OCI-LY7 (cell line): ENCODE data around the gene HSPA14. TPM values are rescaled to one million over a fixed set of nuclear protein-coding genes. Genes with fewer than 3 reads are reported as not detected.

Experiments used
- BruUV-seq: library from RNA; stranded (reverse); fragments of 400-500 nt; replicated peaks from 2 replicates; lab custom pipeline; 2021; lab: Mats Ljungman, UMichigan
- CTCF ChIA-PET: fragments of 300-600 bp; sonication (Branson Sonifier 250); formaldehyde crosslinking; loops from one replicate; lab custom pipeline; 2022; ENCODE audit warnings: antibody characterized with exemption; ENCODE audit not compliant: unreplicated experiment; lab: Charles Lee
- POLR2A ChIA-PET: fragments of 300-600 bp; sonication (Branson Sonifier 250); formaldehyde crosslinking; loops from one replicate; lab custom pipeline; 2022; ENCODE audit warnings: antibody characterized with exemption; lab: Charles Lee
- DNase-seq: peaks from one replicate; pipeline ENCODE4 v3.0.0-alpha.2; 2015; ENCODE audit warnings: low spot score
- H2AFZ ChIP-seq: fragments of 200-600 bp; sonication (generic), shearing (Covaris generic); 2 replicates; pipeline ENCODE4 v1.6.1; 2014; ENCODE audit warnings: mild to moderate bottlenecking, antibody characterized with exemption, low read length, moderate library complexity
- H3K27ac ChIP-seq: fragments of 200-600 bp; sonication (generic); 2 replicates; pipeline ENCODE4 v1.5.1; 2014; ENCODE audit warnings: mixed run types, low read depth, mild to moderate bottlenecking, moderate library complexity, low read length, inconsistent platforms; ENCODE audit not compliant: poor library complexity, severe bottlenecking
- H3K36me3 ChIP-seq: fragments of 200-600 bp; sonication (generic); 2 replicates; pipeline ENCODE4 v1.6.1; 2014; ENCODE audit warnings: mild to moderate bottlenecking, antibody characterized with exemption, low read length, moderate library complexity, mixed read lengths; ENCODE audit not compliant: insufficient read depth
- H3K4me1 ChIP-seq: fragments of 200-600 bp; sonication (generic); 2 replicates; pipeline ENCODE4 v1.5.1; 2014; ENCODE audit warnings: mild to moderate bottlenecking, low read length; ENCODE audit not compliant: insufficient read depth, poor library complexity, severe bottlenecking
- H3K4me2 ChIP-seq: fragments of 200-600 bp; sonication (generic); 2 replicates; pipeline ENCODE4 v1.6.1; 2014; ENCODE audit warnings: mild to moderate bottlenecking, low read length
- H3K4me3 ChIP-seq: fragments of 200-600 bp; sonication (generic); 2 replicates; pipeline ENCODE4 v1.5.1; 2014; ENCODE audit warnings: mild to moderate bottlenecking, low read depth, low read length; ENCODE audit not compliant: poor library complexity, severe bottlenecking
- H3K79me2 ChIP-seq: fragments of 200-600 bp; sonication (generic); 2 replicates; pipeline ENCODE4 v1.6.1; 2016; ENCODE audit warnings: low read depth, mild to moderate bottlenecking, low read length, moderate library complexity, mixed read lengths; ENCODE audit not compliant: insufficient read depth
- H3K9me2 ChIP-seq: fragments of 200-600 bp; sonication (generic); 2 replicates; pipeline ENCODE4 v1.6.1; 2016; ENCODE audit warnings: mild to moderate bottlenecking, low read length, mixed read lengths; ENCODE audit not compliant: insufficient read depth
- H3K9me3 ChIP-seq: fragments of 200-600 bp; sonication (generic); 2 replicates; pipeline ENCODE4 v1.6.1; 2014; ENCODE audit warnings: mild to moderate bottlenecking, mixed run types, low read length, mixed read lengths
- H4K20me1 ChIP-seq: fragments of 200-600 bp; sonication (generic); 2 replicates; pipeline ENCODE4 v1.6.1; 2014; ENCODE audit warnings: mild to moderate bottlenecking, antibody characterized with exemption, low read length, moderate library complexity, mixed read lengths; ENCODE audit not compliant: insufficient read depth
- EZH2phosphoT487 ChIP-seq: fragments of 200-600 bp; sonication (generic); IDR thresholded peaks from 2 replicates; pipeline ENCODE4 v1.6.1; 2018; ENCODE audit warnings: low read depth, borderline replicate concordance, mild to moderate bottlenecking, mixed run types, antibody characterized with exemption, low read length, moderate library complexity, mixed read lengths
- intact Hi-C: fragments of 100-400 bp; cut with micrococcal nuclease; formaldehyde crosslinking; loops from one replicate; pipeline ENCODE4 v1.10.0; 2022; ENCODE audit not compliant: unreplicated experiment
- total RNA-seq, 2 experiments: library from RNA; depleted of rRNA in 1 of 2; stranded (reverse); fragments of >200 nt in 1 of 2; shearing (Covaris generic) in 1 of 2; gene quantifications; 2 replicates each; pipeline ENCODE4 v1.2.3, GENCODE V29; 2014 to 2022
- TF ChIP-seq, protein P1 (sequence below): fragments of 200-600 bp; sonication (generic); conservative IDR thresholded peaks from 2 replicates; pipeline ENCODE4 v1.5.1; 2014; ENCODE audit warnings: mild to moderate bottlenecking, antibody characterized with exemption, low read length, moderate library complexity, mixed read lengths

The HSPA14 gene
- total RNA-seq, 2 experiments from 2014 or later: 21.8 to 28.2 TPM

GRCh38 chr10:14820775-14821154 is 17.3 kb upstream of the HSPA14 start:
- intact Hi-C loops: no loop called here
- peak; percentile 51 for DNase-seq
- Histone ChIP-seq H3K27ac (no peak overlapping the region), H3K4me2 (0 out of 2 replicates have a peak overlapping the region, but pooled peaks have one; percentile 6), H4K20me1 (no peaks in the 10 kb centered on the region), H3K79me2 (no peaks in the 10 kb centered on the region), H3K9me3 (no peaks in the 10 kb centered on the region), H3K4me1 (peaks cover 24% of the 10 kb centered on the region), H2AFZ (peak overlapping the region; percentile 75; the same call in 1 of the 2 replicates), H3K4me3 (no peak overlapping the region), H3K9me2 (no peaks in the 10 kb centered on the region), H3K36me3 (no peaks in the 10 kb centered on the region)
- TF ChIP-seq, protein P1, sequence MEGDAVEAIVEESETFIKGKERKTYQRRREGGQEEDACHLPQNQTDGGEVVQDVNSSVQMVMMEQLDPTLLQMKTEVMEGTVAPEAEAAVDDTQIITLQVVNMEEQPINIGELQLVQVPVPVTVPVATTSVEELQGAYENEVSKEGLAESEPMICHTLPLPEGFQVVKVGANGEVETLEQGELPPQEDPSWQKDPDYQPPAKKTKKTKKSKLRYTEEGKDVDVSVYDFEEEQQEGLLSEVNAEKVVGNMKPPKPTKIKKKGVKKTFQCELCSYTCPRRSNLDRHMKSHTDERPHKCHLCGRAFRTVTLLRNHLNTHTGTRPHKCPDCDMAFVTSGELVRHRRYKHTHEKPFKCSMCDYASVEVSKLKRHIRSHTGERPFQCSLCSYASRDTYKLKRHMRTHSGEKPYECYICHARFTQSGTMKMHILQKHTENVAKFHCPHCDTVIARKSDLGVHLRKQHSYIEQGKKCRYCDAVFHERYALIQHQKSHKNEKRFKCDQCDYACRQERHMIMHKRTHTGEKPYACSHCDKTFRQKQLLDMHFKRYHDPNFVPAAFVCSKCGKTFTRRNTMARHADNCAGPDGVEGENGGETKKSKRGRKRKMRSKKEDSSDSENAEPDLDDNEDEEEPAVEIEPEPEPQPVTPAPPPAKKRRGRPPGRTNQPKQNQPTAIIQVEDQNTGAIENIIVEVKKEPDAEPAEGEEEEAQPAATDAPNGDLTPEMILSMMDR: no peak
- TF ChIP-seq EZH2phosphoT487: no peak
- POLR2A ChIA-PET: interaction anchor here (0.6 to 1.9 kb wide), 3 partner anchors 18 to 312 kb away, joined by 3 to 5 read pairs (median 4); no protein-coding TSS in a partner anchor
- BruUV-seq: no TSS peak
- CTCF ChIA-PET: no interaction called here

DNA sequence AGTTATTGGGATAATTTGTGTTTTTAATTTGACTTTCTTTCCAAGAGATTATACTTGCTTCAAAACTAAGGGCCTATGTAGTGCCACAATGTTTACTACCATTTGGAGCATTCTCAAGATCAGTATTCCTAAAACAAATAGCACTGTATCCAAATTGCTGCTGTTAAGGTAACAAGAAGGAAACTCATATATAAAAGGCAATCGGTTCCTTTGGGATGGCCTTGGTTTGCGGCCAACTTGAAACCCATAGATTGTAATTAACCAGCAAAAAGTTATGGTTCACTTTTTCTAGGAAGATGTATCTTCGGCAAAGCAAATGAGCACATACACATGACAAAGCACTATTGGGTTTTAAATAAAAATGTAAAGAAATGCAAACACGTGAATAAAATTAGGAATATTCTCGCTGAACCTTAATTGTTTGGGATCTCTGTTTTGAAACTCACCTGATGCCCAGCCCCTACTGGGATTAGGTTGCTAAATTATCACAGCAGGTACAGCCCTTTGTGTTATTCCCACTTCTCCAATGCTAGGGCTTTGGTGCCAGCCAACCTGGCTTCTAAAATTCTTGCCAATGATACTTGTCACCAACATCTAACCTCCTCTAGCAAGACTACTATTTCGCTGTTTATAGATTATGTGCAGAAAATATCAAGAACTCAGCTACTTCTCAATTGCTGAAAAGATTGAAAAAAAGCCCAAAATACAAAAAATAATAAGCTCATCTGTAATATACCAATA is 16.3 kb upstream of the HSPA14 start:
- Histone ChIP-seq H4K20me1 (no peaks in the 10 kb centered on the region), H3K4me2 (no peak overlapping the region), H3K79me2 (no peaks in the 10 kb centered on the region), H2AFZ (no peak overlapping the region; the same call in 1 of the 2 replicates), H3K4me1 (peaks cover 28% of the 10 kb centered on the region), H3K9me3 (no peaks in the 10 kb centered on the region), H3K27ac (no peak overlapping the region), H3K36me3 (no peaks in the 10 kb centered on the region), H3K9me2 (no peaks in the 10 kb centered on the region), H3K4me3 (no peak overlapping the region)
- no peak for DNase-seq
- TF ChIP-seq EZH2phosphoT487: no peak
- TF ChIP-seq, protein P1: no peak
- intact Hi-C loops: loop anchor here (2.0 kb wide), 3 partner anchors 163 to 285 kb away; no protein-coding TSS in a partner anchor
- BruUV-seq: no TSS peak
- ChIA-PET POLR2A (interaction anchor here (1.9 to 2.0 kb wide), 2 partner anchors 16 to 70 kb away, joined by 4 to 6 read pairs; partner anchors contain the start of genes CDNF, HSPA14 and MSANTD7), CTCF (no interaction called here)
